ENCODE data around the gene NCAPG2.
"Not testable (repeated sequence)": the region's sequence is repeated elsewhere in the genome, so short reads cannot be mapped to it uniquely, and the experiment has no call there.

NCAPG2 gene

DNA sequence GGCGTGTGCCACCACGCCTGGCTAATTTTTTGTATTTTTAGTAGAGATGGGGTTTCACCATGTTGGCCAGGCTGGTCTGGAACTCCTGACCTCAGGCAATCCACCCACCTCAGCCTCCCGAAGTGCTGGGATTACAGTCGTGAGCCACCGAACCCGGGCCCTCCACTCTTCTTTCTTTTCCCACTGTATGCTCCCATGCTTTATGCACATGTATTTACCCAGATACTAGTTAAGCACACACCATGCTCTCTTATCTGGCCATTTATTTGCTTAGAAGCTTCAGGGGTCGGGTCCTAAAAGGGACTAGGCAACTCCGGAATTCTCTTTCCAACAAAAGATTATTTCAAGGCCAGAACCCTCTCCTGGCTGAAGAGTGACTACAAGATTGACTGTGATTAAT, 78.3 kb downstream of the NCAPG2 start:
- DNase-seq (ENCODE audit: low spot score): not testable (repeated sequence)

- no peak for DNase-seq (ENCODE audit: low spot score)
Measured at GRCh38 chr7:158623241-158623640, 81.4 kb downstream of the NCAPG2 start.

GRCh38 chr7:158620839-158621441, 83.7 kb downstream of the NCAPG2 start:
- no peak for DNase-seq (ENCODE audit: low spot score)

DNA sequence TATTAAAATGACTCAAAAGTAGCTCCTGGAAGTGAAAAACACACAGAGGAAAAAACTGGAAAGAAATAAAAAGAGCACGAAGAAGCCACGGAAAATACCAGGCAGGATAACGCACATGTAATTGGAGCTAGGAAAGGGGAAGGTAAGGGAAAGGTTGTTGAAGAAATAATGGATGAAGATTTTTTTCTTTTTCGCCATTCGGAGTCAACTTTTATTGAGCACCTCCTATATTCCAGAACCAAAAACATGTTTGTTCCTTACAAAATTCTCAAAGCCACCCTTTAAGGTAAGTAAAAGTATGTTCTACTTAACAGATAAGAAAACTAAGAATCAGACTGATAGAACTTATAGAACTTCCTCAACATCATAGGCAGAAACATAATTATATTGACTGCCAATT, 84.2 kb downstream of the NCAPG2 start:
- DNase-seq (ENCODE audit: low spot score): no peak

- DNase-seq (ENCODE audit: low spot score): no peak
Measured at GRCh38 chr7:158618745-158619140, 85.9 kb downstream of the NCAPG2 start.

GRCh38 chr7:158617737-158618128, 86.9 kb downstream of the NCAPG2 start:
- DNase-seq (ENCODE audit: low spot score): no peak

DNA sequence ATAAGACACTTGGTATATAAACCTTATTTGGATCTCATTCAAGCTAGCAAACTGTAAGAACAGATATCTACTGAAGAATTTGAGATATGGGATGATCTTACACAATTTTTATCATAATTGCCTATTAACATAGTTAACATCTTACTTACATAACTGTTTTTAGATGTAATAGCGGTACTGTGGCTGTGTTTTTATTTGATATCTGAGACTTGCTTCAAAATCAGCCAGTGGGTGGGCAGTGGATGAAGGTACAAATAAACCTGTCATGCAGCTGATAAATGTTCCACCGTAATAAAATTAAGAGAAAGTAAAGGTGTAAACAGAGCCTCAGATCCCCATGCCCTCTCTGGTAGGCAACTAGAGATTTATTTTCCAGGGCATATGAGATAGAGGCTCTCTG, 88.6 kb downstream of the NCAPG2 start:
- DNase-seq (ENCODE audit: low spot score): no peak

GRCh38 chr7:158614700-158615099, 89.9 kb downstream of the NCAPG2 start:
- DNase-seq (ENCODE audit: low spot score): no peak

- DNase-seq (ENCODE audit: low spot score): no peak
Measured at GRCh38 chr7:158613481-158613880, 91.1 kb downstream of the NCAPG2 start.

GRCh38 chr7:158612546-158612945, 92.1 kb downstream of the NCAPG2 start:
- DNase-seq (ENCODE audit: low spot score): no peak

DNA sequence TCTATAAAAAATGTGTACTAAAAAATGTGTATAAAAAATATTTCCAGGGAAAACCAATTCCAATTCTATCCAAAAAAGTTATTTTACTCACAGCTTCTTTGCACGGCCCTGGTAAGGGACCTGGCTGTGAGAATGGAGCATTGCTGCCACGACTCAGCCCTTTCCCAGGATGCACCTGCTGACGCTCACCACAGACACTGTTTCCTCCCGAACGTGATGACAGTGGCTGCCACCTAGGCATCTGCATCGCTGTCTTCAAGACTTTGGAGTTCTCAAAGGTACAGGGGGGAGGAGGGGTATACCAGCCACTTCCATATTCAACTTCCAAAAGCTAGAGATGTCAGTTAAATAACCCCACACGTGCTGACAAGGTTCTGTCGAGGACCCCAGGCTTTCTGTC, 93.1 kb downstream of the NCAPG2 start:
- no peak for DNase-seq (ENCODE audit: low spot score)

DNA sequence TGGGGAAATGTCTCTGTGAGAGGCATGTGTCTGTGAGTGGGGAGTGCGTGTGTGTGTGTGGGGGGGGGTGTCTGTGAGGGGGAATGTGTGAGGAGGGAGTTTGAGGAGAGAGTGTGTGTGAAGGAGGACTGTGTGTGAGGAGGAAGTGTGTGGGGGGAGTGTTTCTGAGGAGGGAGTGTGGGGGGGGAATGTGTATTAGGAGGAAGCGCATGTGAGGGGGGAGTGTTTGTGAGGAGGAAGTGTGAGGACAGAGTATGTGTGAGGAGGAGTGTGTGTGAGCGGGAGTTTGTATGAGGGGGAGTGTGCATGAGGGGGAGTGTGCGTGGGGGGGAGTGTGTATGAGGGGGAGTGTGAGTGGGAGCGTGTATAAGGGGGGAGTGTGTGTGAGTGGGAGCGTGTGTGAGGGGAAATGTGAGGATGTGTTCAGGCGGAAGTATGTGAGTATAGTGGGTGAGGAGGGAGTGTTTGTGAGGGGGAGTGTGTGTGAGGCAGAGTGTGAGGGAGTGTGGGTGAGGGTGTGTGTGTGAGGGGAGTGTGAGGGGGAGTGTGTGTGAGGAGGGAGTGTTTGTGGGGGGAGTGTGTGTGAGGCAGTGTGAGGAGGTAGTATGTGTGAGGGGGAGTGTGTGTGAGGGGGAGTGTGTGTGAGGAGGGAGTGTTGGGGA, 95.2 kb downstream of the NCAPG2 start:
- no peak for DNase-seq (ENCODE audit: low spot score)

DNA sequence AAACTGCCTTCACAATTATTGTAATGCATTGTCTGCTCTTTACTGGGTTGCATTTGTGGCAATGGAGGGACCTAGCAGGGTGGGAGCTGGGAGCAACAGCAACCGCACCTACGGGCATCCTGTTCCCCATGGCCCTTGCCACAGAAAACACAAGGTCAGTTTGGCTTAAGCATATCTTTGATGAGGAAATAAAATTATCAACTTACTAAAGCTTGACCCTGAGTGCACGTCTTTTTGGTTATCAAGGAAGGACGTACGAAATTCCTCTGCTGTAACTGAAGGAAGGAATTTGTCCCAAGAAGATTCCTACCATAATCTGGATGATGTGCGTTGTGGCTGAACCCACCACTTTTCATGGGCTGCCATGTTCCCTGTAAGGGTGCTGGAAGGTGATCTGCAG, 97.0 kb downstream of the NCAPG2 start:
- DNase-seq (ENCODE audit: low spot score): no peak

- no peak for DNase-seq (ENCODE audit: low spot score)
Measured at GRCh38 chr7:158606671-158607424, 97.8 kb downstream of the NCAPG2 start.

- no peak for DNase-seq (ENCODE audit: low spot score)
Measured at GRCh38 chr7:158606129-158606528, 98.5 kb downstream of the NCAPG2 start.

DNA sequence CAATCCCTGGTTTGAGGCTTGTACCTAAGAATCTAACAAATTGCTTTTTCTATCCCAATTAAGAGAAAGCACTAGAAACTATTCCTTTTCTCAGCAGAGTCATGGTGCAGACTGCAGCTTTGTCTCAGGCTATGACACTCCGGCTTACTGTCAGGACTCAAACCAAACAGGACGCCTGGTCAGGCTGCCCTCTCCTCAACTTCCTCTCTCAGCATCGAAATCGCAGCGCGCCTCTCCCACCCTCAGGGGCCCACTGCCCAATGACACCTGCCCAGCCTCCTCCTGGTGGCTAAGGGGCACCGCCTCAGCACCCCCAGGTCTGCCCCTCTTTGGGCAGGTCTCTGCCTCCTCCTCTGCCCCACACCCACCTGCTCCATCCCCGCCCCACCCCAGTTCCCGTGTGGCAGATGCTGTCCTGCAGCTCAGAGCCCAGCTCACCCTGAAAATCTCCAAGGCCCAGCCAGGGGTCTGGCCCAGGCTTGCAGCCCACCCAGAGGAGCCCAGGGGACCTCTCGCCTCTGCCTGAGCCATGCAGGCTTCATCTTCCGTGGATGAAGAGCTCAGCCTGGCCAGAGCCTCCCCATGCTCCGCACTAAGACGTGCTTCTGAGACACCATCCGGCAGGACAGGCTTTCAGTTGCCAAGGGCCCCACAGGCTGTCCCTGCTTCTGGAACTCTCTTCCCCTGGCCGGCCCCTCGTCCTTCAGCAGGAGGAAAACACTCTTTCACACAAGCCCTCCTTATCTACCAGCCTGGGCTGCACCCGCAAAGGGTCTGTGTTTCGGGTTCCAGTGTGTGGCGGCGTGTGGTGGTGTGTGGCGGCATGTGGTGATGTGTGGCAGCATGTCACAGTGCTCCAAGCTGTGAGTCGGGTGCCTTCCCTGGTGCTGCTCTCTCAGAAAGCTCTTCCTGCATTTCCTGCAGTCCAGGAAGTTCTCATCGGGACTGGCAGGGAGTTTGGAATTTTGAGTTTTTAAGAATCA, 100.5 kb downstream of the NCAPG2 start:
- DNase-seq (ENCODE audit: low spot score): no peak

- no peak for DNase-seq (ENCODE audit: low spot score)
Measured at GRCh38 chr7:158602905-158603772, 101.5 kb downstream of the NCAPG2 start.

- DNase-seq (ENCODE audit: low spot score): no peak
Measured at GRCh38 chr7:158602041-158602440, 102.6 kb downstream of the NCAPG2 start.

DNA sequence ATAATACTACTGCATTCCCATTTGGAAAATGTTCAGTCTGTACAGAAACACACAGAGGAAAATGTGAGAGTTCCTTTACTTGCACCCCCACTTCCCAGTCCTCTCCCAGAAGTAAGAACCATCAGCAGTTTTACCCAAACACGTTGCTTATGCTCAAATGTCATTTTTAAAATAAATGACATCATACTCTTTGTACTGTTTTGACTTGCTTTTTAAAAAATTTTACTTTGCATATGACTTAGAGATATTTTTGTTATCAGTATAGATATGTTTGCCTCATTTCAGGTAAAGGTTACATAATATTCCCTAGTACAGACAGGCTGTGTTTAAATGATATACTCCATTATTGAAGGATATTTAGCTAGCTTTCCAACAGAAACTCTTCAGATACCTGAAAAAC, 103.5 kb downstream of the NCAPG2 start:
- no peak for DNase-seq (ENCODE audit: low spot score)

GRCh38 chr7:158596745-158597144, 107.9 kb downstream of the NCAPG2 start:
- DNase-seq (ENCODE audit: low spot score): no peak

GRCh38 chr7:158596309-158596708, 108.3 kb downstream of the NCAPG2 start:
- DNase-seq (ENCODE audit: low spot score): no peak

Data from left forelimb (tissue), 1 donor.